Adrenal gland (tissue), 5 donors: Measurements from ENCODE around the gene AGPS.

ENCODE experiments used
- CTCF ChIP-seq, 6 experiments: fragments of 450-650 bp in 4 of 6; fragments of 200-600 bp in 2 of 6; sonication (generic) in 1 of 6; IDR thresholded peaks; 1 replicate in 5 of 6; 2 replicates in 1 of 6; pipeline versions ENCODE4 v1.5.1 to v1.8.0; 2016 to 2021; ENCODE audit warnings: antibody characterized with exemption in 6 of 6, mild to moderate bottlenecking in 2 of 6, moderate library complexity in 1 of 6
- POLR2A ChIP-seq, 2 donors: fragments of 450-650 bp; IDR thresholded peaks; one replicate each; pipeline ENCODE4 v1.6.1; 2017; ENCODE audit warnings: antibody characterized with exemption in 2 of 2, mild to moderate bottlenecking in 2 of 2, moderate library complexity in 1 of 2
- donor health status: DM: no; HTN: no; CAD: no.

- no peak for TF ChIP-seq CTCF (IDR thresholded peaks at IDR 0.05)
- TF ChIP-seq POLR2A (IDR thresholded peaks at IDR 0.05), result no peak
These were observed 155.2 kb downstream of the AGPS start for GRCh38 chr2:177547772-177548171.
